GM21619 (cell line): ENCODE data around the gene NXPE2.
"Not testable (repeated sequence)": the region's sequence is repeated elsewhere in the genome, so short reads cannot be mapped to it uniquely, and the experiment has no call there.

Source experiments
- ATAC-seq: cut with Tn5 transposase; IDR thresholded peaks from one replicate; pipeline ENCODE4 v1.9.1; 2021; ENCODE audit not compliant: unreplicated experiment

Gene NXPE2

DNA sequence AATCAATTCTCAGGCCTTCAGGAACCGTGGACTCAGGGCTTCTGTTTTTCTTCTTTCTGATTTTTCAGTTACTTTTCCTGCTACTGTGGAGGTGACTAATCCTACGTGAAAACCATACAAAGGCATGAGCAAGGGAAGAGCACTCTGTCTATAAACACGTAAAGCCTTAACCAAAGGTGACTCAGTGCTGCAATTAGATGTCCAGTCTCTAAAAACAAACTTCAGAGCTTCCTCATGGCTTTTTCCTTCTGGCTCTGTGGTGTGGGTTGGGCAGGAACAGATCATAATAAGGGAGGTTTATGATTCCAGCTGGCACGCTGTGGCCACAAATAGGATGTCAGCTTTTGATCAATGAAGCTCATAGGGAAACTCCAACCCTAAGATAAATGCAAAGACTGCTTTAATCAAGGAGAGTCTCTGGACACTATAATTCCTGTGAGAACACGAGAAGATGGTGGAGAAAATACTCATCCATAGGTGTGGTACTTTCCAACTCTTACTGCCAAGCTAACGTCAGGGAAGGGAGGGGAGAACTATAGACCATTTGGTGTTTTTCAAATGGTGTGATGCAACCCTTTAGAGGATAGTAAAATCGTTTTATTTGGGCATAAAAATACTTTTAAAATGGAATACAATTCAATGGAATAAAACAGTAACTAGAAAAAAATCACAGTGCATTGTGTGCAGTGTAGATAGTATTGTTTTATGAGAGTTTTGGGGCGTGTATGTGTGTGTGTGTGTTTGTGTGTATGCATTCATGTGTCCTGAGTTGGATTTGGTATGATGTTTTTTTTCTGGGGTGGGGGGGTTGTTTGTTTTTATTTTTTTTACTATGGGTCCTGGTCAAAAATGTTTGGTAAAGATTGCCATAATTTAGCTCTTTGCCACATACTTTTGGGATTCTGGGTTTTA, at the start of gene NXPE2:
Gene NXPE2 (plus strand): TSS at position 403 of the 912 bp plus-strand sequence. CDS start 49 bp downstream, at position 452.
- ATAC-seq, result no peak

DNA sequence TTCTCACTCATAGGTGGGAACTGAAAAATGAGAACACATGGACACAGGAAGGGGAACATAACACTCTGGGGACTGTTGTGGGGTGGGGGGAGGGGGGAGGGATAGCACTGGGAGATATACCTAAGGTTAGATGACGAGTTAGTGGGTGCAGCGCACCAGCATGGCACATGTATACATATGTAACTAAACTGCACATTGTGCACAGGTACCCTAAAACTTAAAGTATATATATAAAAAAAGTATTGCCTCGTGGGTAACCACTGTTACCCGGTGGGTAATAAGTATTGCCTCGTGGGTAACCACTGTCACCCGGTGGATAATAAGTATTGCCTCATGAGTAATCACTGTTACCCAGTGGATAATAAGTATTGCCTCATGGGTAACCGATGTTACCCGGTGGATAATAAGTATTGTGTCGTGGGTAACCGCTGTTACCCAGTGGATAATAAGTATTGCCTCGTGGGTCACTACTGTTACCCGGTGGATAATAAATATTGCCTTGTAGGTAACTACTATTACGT, 46.8 kb upstream of the NXPE2 start:
- ATAC-seq, result not testable (repeated sequence)

DNA sequence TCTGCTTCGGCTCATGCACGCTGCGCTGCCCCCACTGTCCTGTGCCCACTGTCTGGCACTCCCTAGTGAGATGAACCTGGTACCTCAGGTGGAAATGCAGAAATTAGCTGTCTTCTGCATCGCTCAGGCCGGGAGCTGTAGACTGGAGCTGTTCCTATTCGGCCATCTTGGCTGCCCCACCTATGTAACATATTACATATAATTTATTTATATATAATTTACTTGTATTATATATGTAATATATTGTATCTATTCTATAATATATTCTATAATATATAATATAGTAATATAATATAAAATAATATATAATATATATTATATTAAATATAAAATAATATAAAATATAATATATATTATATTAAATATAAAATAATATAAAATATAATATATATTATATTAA, 38.9 kb upstream of the NXPE2 start:
- ATAC-seq, result not testable (repeated sequence)

DNA sequence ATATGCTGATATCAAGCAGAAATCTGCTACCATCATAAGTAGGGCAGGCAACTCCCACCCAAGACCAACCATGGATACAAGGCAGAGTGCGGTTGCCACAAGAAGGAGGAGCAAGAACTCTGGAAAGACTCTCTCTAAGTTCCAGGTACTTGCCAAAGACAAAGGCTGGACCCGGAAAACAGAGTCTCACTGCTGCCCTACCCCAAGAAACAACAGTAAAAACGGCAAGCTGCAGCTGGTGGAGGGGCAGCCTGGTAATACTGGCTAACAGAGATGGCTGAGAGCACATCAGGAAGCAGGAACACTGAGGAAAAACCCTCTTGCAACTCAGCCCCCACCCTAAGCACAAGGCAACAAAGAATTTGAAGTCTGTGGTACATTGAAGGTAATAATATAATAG, 27.7 kb upstream of the NXPE2 start:
- no peak for ATAC-seq

DNA sequence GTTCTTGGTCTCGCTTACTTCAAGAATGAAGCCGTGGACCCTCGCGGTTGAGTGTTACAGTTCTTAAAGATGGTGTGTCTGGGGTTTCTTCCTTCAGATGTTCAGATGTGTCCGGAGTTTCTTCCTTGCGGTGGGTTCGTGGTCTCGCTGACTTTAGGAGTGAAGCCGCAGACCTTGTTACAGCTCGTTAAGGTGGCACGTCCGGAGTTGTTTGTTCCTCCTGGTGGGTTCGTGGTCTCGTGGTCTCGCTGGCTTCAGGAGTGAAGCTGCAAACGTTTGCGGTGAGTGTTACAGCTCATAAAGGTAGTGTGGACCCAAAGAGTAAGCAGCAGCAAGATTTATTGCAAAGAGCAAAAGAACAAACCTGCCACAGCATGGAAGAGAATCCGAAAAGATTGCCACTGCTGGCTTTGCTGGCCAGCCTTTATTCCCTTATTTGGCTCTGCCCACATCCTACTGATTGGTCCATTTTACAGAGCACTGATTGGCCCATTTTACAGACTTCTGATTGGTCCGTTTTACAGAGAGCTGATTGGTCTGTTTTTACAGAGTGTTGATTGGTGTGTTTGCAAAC, 27.1 kb upstream of the NXPE2 start:
- ATAC-seq, result no peak

DNA sequence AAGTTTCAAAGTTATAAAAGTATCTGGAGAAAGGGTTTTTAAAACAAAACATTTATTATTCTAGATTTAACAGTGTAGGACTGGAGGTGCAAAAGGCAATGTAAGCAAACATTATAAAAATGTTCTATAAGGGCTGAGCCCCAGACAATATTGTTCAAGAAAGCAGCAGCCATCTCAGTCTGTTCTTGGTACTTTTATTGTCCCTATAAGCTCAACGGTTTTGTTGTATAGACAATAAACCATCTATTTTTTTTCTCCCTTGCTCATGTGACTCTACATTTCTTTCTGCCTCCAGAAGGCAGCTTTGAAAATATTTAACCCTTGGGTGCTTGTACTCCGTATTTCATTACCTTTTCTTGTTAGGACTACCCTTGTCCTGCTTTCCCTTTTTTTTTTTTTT, 25.2 kb upstream of the NXPE2 start:
- no peak for ATAC-seq

DNA sequence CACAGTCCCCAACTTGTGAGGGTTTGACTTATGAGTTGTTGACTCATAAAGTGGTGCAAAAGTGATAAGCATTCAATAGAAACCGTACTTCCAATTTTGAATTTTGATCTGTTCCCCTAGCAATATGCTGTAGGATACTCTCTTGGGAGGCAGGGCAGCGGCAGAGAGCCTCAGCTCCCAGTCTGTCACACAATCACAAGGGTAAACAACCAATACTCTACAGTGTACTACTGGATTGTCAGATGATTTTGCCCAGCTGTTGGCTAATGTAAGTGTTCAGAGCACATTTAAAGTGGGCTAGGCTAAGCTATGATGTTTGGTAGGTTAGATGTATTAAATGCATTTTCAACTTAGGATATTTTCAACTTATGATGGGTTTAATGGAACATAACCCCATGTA, 13.7 kb upstream of the NXPE2 start:
- no peak for ATAC-seq

DNA sequence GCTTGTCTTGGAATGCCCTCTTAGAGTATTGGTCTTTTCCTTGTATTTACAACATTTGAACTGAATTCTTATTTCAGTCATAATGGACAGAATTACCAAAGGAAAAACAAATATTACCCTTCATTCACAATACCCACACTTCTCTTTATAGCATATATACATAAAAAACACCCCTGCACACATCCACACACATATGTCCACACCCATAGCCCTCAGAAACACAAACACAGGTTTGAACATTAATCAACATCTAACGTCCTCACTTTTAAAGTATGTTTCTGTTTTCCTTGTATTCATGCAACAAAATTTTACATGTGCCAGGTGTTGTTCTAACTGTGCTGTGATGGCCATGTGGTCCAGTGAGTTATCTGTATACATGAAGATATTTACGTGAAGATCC, 11.6 kb upstream of the NXPE2 start:
- no peak for ATAC-seq

DNA sequence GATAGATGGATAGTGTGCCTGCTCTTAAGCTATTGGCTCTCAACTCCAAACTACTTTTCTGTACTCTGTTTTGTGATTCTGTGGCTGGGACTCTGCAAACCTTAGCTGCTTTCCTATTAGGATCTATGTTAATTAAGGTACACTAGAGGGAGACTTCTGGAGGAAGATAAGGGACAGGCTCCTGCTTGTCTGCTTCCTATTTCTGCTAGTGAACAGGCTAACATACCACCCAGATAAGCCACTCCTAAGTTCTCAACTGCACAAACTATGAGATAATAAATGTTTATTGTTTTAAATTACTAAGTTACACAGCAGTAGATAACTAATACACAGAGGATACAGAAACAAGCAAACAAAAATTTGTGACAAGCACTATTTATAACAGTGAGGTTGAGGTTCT, 10.2 kb upstream of the NXPE2 start:
- no peak for ATAC-seq

DNA sequence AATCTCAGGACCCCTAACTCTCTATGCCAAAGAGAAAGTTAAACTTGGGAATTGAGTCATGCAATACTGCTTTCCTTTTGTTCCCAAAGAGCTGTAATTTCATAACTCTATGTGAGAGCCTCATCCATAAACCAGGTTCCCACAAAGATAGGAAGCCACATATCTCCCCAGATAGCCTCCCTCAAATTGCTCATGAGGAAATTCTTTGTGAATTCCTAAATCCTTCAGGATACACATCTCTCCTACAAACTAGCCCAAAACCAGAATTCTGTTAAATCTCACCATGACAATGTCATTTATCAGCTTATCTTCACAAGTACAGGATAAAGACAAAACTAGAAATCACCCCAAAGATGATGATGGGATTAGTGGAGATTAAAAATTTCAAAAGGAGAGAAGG, 4.7 kb upstream of the NXPE2 start:
- no peak for ATAC-seq

DNA sequence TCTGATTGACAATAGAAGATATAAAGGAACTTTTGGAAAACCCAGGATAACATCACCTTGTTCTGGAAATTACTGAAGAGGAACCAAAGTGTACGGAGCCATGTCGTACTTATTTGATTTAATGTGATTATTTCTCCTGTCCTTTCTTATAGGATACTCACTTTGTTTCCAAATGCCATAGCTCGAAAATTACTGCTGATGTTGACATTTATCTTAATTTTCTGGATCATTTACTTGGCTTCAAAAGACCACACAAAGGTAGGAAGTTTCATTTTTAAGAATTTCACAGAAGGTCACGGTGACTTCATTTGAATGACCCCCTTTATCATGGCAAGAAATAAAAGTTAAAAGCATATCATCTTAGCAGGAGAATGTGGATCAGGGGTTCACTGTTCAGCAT, 1.2 kb downstream of the NXPE2 start:
- ATAC-seq, result no peak

DNA sequence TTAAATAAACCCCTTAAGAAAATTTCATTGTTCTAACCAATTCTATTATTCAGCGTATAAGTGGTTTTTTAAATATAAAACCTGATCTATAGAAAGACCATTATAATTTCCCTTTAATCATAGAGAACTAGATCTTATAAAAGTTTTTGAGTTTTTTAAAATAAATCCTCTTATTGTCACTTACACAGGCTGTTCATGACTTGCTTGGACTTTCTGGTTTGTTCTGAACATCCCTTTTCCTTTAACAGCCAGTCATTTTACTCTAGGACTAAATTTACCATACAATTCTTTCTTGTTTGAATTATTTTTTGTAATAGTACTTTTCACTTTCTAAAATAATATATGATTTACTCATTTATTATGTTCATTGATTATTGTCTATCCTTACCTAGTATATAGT, 4.7 kb downstream of the NXPE2 start:
- ATAC-seq, result no peak

DNA sequence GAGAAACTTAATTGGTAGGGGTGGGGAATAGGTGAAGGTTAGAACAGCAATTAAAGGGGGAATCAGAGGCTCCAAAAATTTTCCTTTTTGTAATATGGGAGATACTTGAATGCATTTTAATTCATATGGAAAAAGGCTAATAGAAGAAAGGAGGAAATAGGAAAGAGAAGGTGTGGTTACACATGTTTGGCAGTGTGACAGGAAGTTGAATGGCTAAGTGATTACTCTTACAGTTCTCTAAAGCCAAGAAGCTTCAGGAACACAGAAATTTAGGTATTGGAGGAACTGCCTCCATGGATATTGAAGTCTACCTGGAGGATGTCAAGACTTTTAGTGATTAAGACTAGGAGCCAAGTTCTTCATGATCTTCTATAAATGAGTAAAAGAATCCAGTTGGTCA, 6.3 kb downstream of the NXPE2 start:
- ATAC-seq, result no peak

DNA sequence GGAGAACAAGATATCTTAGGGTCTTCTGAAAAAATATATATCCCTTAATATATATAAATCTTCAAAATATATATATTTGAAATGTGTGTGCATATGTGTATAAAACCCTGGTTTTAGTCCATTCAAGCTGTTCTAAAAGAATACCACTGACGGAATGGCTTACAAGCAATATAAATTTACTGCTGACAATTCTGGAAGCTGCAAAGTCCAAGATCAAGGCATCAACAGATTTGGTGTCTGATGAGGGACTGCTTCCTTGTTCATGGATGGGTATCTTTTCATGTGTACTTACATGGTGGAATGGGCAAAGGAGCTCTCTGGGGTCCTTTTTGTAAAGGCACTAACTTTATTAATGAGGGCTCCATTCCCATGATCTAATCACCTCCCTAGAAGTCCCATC, 6.8 kb downstream of the NXPE2 start:
- ATAC-seq, result no peak

DNA sequence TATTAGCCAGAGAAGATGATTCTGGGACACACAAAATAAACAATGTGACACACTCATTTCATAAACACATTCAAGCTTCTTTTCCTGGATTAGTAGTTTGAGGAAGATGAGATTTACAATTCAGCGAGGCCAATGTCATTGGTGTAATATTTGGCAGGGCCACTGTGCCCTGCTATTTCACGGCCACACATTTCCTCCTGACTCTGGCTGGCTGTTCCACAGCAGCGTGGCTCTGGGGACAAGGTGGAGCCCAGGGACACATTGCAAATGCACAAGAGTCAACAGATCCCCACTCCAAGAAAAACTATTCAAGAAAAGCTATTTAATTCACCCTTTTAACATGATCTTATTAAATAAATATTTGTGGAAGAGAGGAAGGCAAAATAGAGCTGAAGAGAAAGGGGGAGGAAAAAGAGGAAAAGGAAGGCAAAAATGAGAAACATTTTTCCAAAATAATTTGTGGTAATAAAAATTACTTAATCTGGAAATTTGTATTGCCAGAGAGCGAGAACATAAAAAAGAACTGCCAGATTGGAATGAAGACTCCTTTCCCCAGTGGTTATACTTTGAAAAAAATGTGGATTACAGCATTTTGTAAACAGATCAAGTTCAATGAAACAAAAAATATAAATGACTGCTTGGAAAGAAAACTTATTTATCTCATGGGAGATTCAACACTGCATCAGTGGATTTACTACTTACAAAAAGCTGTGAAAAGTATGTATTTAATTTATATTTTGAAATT, 27.1 kb downstream of the NXPE2 start:
- no peak for ATAC-seq

DNA sequence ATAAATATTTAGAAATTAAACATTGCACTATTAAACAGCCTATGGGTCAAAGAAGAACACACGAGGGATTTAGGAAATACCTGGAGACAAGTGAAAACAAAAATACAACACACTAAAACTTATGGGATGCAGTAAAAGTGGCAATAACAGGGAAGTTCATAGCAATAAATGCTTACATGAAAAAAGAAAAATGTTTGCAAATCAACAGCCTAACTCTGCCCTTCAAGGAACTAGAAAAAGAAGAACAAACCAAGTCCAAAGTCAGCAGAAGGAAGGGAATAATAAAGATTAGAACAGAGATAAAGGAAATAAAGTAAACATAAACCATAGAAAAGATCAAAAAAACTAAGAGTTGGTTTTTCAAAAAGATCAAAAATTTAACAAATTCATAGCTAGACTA, 31.6 kb downstream of the NXPE2 start:
- ATAC-seq, result no peak

DNA sequence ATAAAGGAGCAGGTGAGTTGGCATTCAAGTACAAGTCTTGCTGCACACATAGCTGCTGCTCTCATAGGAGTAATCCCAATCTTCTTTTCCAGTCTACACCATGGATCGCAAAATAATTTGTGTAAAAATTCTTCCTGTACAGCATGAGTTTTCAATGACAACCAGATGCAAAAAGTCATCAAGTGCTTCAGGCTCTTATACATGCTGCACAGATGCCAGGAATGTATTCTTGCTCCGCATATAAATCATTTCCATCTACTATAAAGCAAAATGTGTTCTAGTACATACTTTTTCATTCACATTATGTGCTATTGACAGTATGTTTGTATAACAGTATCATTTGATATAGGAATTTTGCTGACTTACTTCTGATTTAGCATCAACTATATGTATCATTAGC, 35.4 kb downstream of the NXPE2 start:
- no peak for ATAC-seq

DNA sequence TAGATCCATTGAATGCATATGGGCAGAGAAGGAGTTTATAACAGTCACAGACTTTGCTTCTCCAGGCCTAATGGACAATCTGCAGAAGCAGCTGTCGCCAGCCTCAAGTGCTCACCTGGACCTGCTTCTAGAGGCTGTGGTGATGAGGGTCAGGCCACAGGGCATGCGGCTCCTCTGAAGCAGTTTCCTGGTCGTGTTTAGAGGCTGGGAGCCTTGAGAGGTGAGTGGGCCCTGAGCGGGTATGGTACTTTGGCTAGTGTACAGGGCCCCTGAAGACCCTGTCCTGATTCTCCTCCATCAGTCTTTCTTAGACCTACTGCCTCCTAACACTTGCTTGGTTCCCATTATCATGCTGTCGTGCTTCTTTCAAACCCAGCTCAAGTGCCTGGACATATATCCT, 41.2 kb downstream of the NXPE2 start:
- no peak for ATAC-seq

DNA sequence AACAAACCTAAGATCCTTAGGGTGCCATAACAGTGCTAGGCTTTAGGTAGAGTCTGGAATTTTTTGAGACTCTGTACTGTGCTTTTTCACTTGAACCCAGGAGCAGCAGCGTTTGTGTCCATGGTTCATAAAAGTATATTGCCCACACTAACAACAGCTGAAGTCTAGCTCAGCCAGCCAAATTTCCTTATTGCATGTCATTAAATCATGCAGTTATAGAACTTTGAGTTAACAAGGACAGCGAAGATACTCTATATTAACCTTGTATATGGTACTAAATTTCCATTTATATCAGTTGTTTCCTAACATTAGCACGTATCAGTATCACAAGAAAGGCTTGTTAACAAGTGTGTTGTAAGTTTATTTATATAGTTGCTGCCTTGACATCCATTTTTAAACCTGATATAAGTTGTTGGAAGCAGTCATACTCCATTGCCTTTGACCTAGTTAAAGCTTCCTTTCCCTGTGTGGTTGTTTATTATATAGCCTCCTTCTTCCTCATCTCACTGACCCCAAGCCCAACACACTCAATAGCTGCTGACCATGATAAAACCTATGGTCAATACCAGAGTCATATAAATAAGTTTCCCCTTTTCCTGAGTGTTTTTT, 46.7 kb downstream of the NXPE2 start:
- ATAC-seq, result no peak

DNA sequence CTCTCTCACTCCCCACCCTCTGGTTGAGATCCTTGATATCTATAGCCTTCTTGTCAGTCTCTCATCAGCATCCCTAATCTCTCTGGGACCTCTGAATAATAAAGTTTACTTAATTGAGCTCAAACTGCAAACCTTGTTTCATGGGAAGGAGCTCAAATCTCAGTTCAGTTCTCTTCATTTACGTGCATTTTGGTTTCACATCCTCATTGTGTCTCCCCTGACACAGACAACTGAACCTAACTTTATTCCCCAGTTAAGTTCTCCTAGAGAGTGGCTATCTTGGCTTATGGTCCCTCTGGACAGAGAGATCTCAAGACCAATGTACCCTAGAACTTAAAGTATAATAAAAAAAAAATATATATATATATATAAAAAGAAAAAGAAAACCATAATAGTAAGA, 47.3 kb downstream of the NXPE2 start:
- no peak for ATAC-seq

DNA sequence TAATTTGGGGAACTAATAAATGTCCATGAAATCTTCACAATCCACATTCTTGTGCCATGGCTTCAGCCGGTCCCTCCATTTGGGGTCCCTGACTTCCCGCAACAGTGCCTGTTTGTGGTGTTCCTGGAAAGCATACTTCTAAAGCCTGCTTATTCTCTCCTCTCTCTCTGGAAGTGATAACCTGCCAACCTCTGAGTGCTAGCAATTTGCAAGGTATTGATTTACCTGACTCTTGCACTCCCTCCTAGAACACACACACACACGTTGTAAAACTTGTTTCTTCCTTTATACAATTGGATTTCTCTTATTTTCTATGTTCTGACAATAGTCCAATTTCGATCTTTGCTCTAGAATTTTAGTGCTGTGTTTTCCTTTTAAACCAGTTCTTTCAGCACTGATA, 58.5 kb downstream of the NXPE2 start:
- no peak for ATAC-seq
